SK-N-SH treated with all-trans-retinoic acid at 6 μM for 48 hours (cell line): ENCODE data around the gene PSMD2.

Experiments
- ATAC-seq: fragments of 200-7000 bp; cut with Tn5 transposase; 3 replicates; pipeline ENCODE4 v1.9.1; 2020; ENCODE audit warnings: mild to moderate bottlenecking, moderate library complexity
- BACH2 ChIP-seq: fragments of 250-450 bp; sonication (Bioruptor Pico); IDR thresholded peaks from 2 replicates; pipeline ENCODE4 v1.9.0; 2021; ENCODE audit warnings: mild to moderate bottlenecking, borderline replicate concordance
- CREB5 ChIP-seq: fragments of 250-450 bp; sonication (Bioruptor Pico); IDR thresholded peaks from 2 replicates; pipeline ENCODE4 v1.5.1; 2020; ENCODE audit warnings: low read depth, mild to moderate bottlenecking, moderate library complexity
- CSDC2 ChIP-seq: fragments of 250-450 bp; sonication (Bioruptor Pico); IDR thresholded peaks from 2 replicates; pipeline ENCODE4 v1.5.0; 2020; ENCODE audit warnings: mild to moderate bottlenecking, moderate library complexity
- CSRNP3 ChIP-seq: fragments of 250-450 bp; sonication (Bioruptor Pico); IDR thresholded peaks from 2 replicates; pipeline ENCODE4 v1.5.1; 2021; ENCODE audit warnings: mild to moderate bottlenecking, moderate library complexity
- ESRRG ChIP-seq: fragments of 250-450 bp; sonication (Bioruptor Pico); IDR thresholded peaks from 2 replicates; pipeline ENCODE4 v1.6.1; 2021; ENCODE audit warnings: mild to moderate bottlenecking
- GLIS3 ChIP-seq: fragments of 250-450 bp; sonication (Bioruptor Pico); IDR thresholded peaks from 2 replicates; pipeline ENCODE4 v1.5.0; 2020; ENCODE audit warnings: mild to moderate bottlenecking, moderate library complexity
- OSR1 ChIP-seq: fragments of 250-450 bp; sonication (Bioruptor Pico); IDR thresholded peaks from 2 replicates; pipeline ENCODE4 v1.8.0; 2022; ENCODE audit warnings: moderate library complexity, mild to moderate bottlenecking, inconsistent platforms
- PPARA ChIP-seq: fragments of 250-450 bp; sonication (Bioruptor Pico); IDR thresholded peaks from 2 replicates; pipeline ENCODE4 v1.5.0; 2020; ENCODE audit warnings: mild to moderate bottlenecking, borderline replicate concordance
- RARB ChIP-seq: fragments of 250-450 bp; sonication (Bioruptor Pico); IDR thresholded peaks from 2 replicates; pipeline ENCODE4 v1.8.0; 2021; ENCODE audit warnings: mild to moderate bottlenecking, moderate library complexity
- SNAI2 ChIP-seq: fragments of 250-450 bp; sonication (Bioruptor Pico); IDR thresholded peaks from 2 replicates; pipeline ENCODE4 v1.5.0; 2020; ENCODE audit warnings: mild to moderate bottlenecking, moderate library complexity
- TCF4 ChIP-seq: fragments of 250-450 bp; sonication (Bioruptor Pico); IDR thresholded peaks from 2 replicates; pipeline ENCODE4 v1.8.0; 2021; ENCODE audit warnings: mild to moderate bottlenecking, moderate library complexity, borderline replicate concordance
- TOX ChIP-seq: fragments of 250-450 bp; sonication (Bioruptor Pico); IDR thresholded peaks from 2 replicates; pipeline ENCODE4 v1.8.0; 2021; ENCODE audit warnings: mild to moderate bottlenecking, moderate library complexity, borderline replicate concordance
- TSHZ2 ChIP-seq: fragments of 250-450 bp; sonication (Bioruptor Pico); IDR thresholded peaks from 2 replicates; pipeline ENCODE4 v1.5.0; 2020; ENCODE audit warnings: mild to moderate bottlenecking, moderate library complexity
- ZC3H10 ChIP-seq: fragments of 250-450 bp; sonication (Bioruptor Pico); IDR thresholded peaks from 2 replicates; pipeline ENCODE4 v1.5.1; 2021; ENCODE audit warnings: mild to moderate bottlenecking, moderate library complexity
- ZFP3 ChIP-seq: fragments of 250-450 bp; sonication (Bioruptor Pico); IDR thresholded peaks from 2 replicates; pipeline ENCODE4 v1.5.0; 2020; ENCODE audit warnings: mild to moderate bottlenecking, moderate library complexity
- ZNF70 ChIP-seq: fragments of 450-650 bp; formaldehyde crosslinking; IDR thresholded peaks from 2 replicates; pipeline ENCODE4 v1.5.0; 2020; ENCODE audit warnings: mild to moderate bottlenecking, moderate library complexity
- ZNF8 ChIP-seq: fragments of 450-650 bp; formaldehyde crosslinking; IDR thresholded peaks from 2 replicates; pipeline ENCODE4 v1.5.0; 2020; ENCODE audit warnings: mild to moderate bottlenecking, moderate library complexity
- TF ChIP-seq, protein P1 (sequence below): fragments of 250-450 bp; sonication (Bioruptor Pico); IDR thresholded peaks from 2 replicates; pipeline ENCODE4 v1.8.0; 2021; ENCODE audit warnings: low read depth, mild to moderate bottlenecking, moderate library complexity, borderline replicate concordance
- TF ChIP-seq, protein P2 (sequence below): fragments of 250-450 bp; sonication (Bioruptor Pico); IDR thresholded peaks from 2 replicates; pipeline ENCODE4 v1.8.0; 2020; ENCODE audit warnings: mild to moderate bottlenecking, moderate library complexity, borderline replicate concordance

The PSMD2 gene

GRCh38 chr3:184300378-184300720, 1.3 kb downstream of the PSMD2 start (continued):
- no peak for TF ChIP-seq TOX (CRISPR knock-in tag)
- TF ChIP-seq, all 23 proteins: peak for 0

DNA sequence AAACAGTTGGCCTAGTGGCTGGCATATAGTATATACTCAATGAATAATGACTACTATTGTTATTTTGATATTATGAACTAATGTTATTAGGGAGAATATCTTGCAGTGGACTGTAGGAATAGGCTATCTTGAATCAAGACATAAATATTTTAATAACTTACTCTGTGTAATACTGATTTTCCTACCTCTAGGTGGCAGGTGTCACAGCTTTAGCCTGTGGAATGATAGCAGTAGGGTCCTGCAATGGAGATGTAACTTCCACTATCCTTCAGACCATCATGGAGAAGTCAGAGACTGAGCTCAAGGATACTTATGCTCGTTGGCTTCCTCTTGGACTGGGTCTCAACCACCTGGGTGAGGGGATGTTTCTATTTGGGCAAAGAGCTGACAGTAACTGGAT, 6.5 kb downstream of the PSMD2 start:
- ATAC-seq: peak; percentile 88
- TF ChIP-seq TOX (CRISPR knock-in tag) (no peak), ZC3H10 (CRISPR knock-in tag) (no peak)

GRCh38 chr3:184306341-184306972, 7.4 kb downstream of the PSMD2 start:
- ATAC-seq: no peak
- TF ChIP-seq CSDC2 (CRISPR knock-in tag): no peak
- no peak for TF ChIP-seq PPARA

GRCh38 chr3:184307915-184308314, 8.9 kb downstream of the PSMD2 start:
- ATAC-seq: no peak
- TF ChIP-seq ZFP3 (CRISPR knock-in tag) (no peak), ZNF70 (CRISPR knock-in tag) (no peak), SNAI2 (CRISPR knock-in tag) (no peak), ZNF8 (CRISPR knock-in tag) (no peak), PPARA (no peak), CSRNP3 (CRISPR knock-in tag) (no peak), TCF4 (CRISPR knock-in tag) (no peak), CREB5 (no peak), ESRRG (no peak)
- TF ChIP-seq, protein P1, sequence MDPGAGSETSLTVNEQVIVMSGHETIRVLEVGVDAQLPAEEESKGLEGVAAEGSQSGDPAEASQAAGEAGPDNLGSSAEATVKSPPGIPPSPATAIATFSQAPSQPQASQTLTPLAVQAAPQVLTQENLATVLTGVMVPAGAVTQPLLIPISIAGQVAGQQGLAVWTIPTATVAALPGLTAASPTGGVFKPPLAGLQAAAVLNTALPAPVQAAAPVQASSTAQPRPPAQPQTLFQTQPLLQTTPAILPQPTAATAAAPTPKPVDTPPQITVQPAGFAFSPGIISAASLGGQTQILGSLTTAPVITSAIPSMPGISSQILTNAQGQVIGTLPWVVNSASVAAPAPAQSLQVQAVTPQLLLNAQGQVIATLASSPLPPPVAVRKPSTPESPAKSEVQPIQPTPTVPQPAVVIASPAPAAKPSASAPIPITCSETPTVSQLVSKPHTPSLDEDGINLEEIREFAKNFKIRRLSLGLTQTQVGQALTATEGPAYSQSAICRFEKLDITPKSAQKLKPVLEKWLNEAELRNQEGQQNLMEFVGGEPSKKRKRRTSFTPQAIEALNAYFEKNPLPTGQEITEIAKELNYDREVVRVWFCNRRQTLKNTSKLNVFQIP: no peak

GRCh38 chr3:184308744-184309143, 9.7 kb downstream of the PSMD2 start:
- TF ChIP-seq CSDC2 (CRISPR knock-in tag) (no peak), BACH2 (CRISPR knock-in tag) (no peak), PPARA (no peak), OSR1 (CRISPR knock-in tag) (no peak), GLIS3 (CRISPR knock-in tag) (no peak), TSHZ2 (CRISPR knock-in tag) (no peak), RARB (CRISPR knock-in tag) (no peak), ZNF70 (CRISPR knock-in tag) (no peak)
- TF ChIP-seq, protein P2, sequence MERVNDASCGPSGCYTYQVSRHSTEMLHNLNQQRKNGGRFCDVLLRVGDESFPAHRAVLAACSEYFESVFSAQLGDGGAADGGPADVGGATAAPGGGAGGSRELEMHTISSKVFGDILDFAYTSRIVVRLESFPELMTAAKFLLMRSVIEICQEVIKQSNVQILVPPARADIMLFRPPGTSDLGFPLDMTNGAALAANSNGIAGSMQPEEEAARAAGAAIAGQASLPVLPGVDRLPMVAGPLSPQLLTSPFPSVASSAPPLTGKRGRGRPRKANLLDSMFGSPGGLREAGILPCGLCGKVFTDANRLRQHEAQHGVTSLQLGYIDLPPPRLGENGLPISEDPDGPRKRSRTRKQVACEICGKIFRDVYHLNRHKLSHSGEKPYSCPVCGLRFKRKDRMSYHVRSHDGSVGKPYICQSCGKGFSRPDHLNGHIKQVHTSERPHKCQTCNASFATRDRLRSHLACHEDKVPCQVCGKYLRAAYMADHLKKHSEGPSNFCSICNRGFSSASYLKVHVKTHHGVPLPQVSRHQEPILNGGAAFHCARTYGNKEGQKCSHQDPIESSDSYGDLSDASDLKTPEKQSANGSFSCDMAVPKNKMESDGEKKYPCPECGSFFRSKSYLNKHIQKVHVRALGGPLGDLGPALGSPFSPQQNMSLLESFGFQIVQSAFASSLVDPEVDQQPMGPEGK (CRISPR knock-in tag): no peak
- TF ChIP-seq, all 23 proteins: peak for 0
- peak; percentile 17; the same call in 1 of the 3 replicates for ATAC-seq
